ENCODE data around the gene CAAP1.
"Not testable (repeated sequence)": the region's sequence is repeated elsewhere in the genome, so short reads cannot be mapped to it uniquely, and the experiment has no call there.

CAAP1 gene

DNA sequence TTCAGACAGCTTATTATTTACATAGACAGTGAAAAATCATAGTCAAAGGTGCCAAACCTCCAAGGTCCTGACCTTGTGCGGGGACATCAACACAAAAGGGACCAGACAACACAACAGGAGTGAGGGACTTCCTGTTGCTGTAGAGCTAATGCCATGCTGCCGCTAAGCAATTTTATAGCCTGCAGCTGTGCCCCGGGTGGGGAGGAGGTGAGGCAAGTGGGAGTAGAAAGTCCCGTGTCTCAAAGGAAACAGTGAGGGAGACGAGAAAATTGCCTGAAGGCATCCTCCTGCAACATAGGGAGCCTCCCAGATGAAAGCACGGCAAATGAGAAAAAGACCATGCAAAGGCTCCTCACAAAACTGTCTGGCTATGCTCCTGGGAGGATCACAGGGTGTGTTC is 58.8 kb downstream of the CAAP1 start:
- DNase-seq (ENCODE audit: low read depth in 2 of 2) = no peak

DNA sequence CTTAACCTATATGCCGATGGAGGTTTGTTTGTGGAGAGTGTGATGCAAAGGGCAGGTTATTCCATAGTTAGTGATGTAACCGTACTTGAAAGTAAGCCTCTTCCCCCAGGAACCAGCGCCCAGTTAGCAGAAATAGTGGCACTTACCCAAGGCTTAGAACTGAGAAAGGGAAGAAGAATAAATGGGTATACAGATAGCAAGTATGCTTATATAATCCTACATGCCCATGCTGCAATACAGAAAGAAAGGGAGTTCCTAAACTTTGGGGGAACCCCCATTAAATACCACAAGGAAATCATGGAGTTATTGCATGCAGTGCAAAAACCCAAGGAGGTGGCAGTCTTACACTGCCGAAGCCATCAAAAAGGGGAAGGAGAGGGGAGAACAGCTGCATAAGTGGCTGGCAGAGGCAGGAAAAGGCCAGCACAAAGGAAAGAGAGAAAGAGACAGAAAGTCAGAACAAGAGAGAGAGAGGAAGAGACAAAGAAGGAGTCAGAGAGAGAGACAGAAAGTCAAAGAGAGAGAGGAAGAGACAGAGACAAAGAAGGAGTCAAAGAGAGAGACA is 64.1 kb downstream of the CAAP1 start:
- not testable (repeated sequence) for DNase-seq (ENCODE audit: low read depth in 2 of 2)

DNA sequence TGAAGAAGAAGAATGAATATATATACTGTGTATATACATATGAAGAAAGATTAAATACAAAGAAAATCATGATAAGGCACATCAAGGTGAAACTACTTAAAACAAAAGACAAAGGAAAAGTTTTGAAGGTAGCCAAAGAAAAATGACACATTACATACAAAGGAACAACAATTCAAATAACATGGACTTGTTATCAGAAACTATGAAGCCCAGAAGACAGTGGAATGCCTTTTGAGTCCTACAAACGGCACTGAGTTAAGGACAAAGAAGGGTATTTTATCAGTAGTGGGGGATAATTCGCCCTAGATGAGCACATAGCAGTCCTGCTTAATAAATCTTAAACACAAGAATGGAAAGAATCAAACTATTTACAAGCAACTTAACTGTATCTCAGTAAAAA is 77.8 kb downstream of the CAAP1 start:
- no peak for DNase-seq (ENCODE audit: low read depth in 2 of 2)

DNA sequence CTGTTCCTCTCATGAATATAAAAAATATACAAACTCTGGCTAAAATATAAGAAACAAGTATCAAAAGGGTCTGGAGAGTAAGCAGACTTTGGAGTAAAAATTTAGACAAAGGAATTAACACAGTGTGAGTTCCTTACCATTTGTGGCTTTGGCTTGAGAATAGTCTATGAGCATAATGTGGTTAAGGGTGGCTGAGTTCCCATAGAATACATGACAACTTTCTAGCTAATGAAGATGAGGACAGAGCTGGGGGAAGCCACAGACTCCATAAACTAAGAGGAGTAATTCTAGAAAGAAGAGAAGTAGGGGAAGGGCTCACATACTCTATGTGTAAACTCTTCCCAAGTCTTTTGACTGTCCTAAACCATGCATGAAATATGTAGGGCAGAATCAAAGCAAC is 79.4 kb downstream of the CAAP1 start:
- no peak for DNase-seq (ENCODE audit: low read depth in 2 of 2)

DNA sequence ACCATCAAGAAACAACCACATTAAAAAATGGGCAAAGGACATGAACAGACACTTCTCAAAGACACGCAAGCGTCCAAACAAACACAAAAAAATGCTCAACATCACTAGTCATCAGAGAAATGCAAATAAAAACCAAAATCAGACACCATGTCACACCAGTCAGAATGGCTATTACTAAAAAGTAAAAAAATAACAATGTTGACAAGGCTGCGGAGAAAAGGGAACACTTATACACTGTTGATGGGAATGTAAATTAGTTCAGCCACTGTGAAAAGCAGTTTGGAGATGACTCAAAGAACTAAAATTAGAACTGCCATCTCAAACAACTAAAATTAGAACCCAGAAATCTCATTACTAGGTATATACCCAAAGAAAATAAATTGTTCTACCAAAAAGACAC is 80.4 kb downstream of the CAAP1 start:
- DNase-seq (ENCODE audit: low read depth in 2 of 2) = no peak

DNA sequence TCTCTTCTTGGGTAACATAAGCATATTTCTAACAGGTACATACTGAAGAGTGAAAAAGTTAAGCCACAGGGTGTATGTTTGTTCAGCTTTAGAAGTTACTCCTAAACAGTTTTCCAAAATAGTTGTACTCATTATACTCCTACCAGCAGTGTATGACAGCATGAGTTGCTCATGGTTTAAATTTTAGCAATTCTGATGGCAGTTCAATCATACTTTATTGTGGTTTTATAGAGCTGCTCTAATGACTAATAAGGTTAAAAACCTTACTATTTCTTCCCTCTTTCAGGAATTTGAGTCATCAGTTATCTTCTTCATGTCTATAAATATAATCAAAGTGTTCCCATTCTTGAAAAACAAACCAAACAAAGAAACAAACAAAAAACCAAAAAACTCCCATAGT is 81.5 kb downstream of the CAAP1 start:
- no peak for DNase-seq (ENCODE audit: low read depth in 2 of 2)

DNA sequence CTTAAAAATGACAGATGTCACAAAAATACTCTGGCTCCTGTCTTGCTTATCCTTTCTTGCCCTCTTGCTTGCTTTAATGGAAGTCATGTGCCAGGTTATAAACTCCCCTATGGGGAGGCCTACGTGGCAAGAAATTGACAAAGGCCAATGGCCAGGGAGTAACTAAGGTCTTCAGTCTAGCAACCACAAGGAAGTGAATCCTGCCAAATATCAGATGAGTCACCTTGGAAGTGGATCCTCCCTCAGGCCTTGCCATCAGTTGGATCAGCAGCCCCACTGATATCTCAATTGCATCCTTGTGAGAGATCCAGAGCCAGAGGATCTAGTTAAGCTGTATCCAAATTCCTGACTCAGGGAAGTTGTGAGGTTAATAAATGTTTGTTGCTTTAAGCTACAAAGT is 82.8 kb downstream of the CAAP1 start:
- DNase-seq (ENCODE audit: low read depth in 2 of 2) = no peak

DNA sequence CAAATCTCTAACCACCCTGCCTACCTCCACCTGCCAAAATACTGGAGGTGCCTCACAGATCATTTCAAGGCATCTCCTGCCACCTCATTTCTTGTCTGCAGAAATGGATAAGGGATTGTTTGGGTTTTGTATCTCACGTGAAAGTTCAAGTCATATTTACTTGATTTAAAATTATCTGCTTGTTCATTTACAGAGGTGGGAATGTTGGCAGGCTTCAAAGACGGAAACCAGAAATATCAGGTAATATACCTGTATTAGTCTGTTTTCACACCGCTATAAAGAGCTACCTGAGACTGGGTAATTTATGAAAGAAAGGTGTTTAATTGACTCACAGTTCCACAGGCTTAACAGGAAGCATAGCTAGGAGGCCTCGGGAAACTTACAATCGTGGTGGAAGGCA is 85.4 kb downstream of the CAAP1 start:
- no peak for DNase-seq (ENCODE audit: low read depth in 2 of 2)

DNA sequence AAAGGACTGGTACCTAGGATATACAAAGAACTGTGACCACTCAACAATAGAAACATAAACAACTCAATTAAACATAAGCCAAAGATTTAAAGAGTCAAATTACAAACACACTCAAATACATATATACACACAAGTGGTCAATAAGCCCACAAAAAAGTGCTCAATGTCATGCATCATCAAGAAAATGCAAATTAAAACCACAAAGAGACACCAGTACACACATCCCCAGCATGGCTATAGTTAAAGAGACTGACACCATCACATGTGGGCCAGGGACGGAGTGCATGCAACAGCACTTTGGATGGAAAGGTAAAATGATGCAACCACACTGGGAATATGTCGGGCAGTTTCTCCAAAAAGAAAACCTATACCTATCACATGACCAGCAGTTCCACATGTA is 89.7 kb downstream of the CAAP1 start:
- DNase-seq (ENCODE audit: low read depth in 2 of 2) = no peak

DNA sequence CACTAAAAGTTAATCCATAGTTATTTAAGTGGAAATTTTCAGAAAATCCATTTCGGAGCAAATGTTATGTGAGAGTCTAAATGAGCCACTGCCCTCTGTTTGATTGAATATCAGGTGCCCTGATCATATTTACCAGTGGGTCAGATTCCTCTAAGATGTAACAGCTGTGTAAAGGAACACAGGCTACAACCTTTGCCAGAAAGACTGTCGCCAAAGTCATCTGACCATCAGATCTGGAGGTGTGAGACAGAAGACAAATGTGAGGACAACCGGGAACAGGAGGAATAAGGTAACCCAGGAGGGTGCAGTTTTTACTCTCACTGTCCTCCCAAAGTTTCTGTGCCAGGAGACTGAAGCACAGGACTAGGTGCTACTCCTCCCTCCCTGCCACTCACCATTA is 90.8 kb downstream of the CAAP1 start:
- no peak for DNase-seq (ENCODE audit: low read depth in 2 of 2)

DNA sequence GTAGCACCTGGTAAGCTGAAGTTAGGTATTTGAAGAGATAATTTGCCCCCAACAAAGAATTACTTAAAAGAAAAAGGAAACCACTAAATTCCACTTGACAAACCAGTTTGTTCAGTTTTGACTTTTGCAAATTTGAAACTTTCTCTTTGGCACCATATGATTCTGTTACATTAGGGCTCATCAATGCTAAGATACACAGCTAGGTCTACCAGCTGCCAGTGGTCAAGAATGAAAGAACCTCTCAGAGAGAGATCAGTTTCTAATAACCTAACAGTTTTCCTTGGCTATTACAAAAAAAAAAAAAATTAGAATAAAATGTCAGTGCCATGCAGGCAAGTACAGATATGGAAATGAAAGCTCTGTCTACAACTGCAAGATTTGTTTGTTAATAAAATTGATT is 92.3 kb downstream of the CAAP1 start:
- no peak for DNase-seq (ENCODE audit: low read depth in 2 of 2)

DNA sequence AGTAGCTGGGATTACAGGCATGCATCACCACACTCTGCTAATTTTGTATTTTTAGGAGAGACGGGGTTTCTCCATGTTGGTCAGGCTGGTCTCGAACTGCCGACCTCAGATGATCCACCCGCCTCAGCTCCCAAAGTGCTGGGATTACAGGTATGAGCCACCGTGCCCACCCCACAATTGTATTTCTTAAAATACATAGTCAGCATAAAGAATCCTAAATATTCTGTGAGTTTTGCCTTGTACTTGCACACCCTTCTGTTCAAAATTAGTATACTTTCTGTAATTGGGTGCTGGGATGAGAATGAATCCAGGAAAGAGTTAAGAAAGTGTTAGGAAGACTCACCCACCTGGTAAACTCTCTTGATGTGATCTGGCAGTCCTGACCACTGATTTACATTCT is 101.3 kb downstream of the CAAP1 start:
- DNase-seq (ENCODE audit: low read depth in 2 of 2) = no peak
